HG02852 (cell line): ENCODE results near the gene UBXN1.
"Not testable (repeated sequence)": the region's sequence is repeated elsewhere in the genome, so short reads cannot be mapped to it uniquely, and the experiment has no call there.

Experiments
- ATAC-seq: cut with Tn5 transposase; IDR thresholded peaks from one replicate; pipeline ENCODE4 v1.9.1; 2021; ENCODE audit warnings: mild to moderate bottlenecking, moderate library complexity; ENCODE audit not compliant: unreplicated experiment

Gene UBXN1

GRCh38 chr11:62673196-62673525 is 5.7 kb downstream of the UBXN1 start:
- no peak for ATAC-seq

GRCh38 chr11:62671608-62672389 is 7.1 kb downstream of the UBXN1 start, which contains the start of the genes LBHD1 and UQCC3:
Gene LBHD1, minus strand, starts transcription at chr11:62672267. Its CDS starts 2,236 bp downstream, at chr11:62670031.
Gene UQCC3, plus strand, starts transcription at chr11:62671673. Its CDS starts 73 bp downstream, at chr11:62671746.
- ATAC-seq = peak; percentile 63

GRCh38 chr11:62671236-62671607 is 7.7 kb downstream of the UBXN1 start:
- no peak for ATAC-seq

DNA sequence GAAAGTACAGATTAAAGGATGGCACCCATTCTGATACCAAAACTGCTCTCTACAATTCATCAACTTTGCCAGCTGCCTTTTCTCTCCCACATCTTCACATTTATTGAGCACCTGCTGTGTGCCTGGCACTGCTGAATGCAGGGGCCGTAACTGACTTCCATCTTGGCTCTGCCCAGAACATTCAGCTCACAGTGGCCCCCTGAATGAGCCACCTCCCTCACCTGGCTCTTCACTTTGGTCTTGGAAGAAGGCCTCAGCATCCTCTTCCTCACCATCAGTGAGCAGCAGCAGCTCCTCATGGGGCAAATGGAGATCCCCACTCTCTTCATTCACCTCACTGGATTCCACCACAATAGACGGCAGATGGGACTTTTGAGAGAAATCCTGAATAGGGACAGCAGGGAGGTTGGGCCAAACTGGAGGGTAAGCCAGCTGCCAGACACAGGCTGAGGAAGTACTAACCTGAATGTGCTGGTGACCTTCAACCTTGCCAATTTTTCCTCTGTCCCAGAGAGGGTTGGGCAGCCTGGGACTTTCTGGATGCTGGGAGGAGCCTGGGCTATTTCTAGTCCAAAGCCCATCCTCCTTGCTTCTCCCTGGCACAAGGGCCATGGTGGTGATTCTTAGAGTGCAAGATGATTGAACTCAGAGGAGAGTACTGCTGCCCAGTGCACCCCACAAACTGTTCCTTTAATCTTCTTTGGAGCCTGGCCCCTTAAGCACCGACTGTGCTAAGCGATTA is 9.3 kb downstream of the UBXN1 start:
- ATAC-seq = no peak

DNA sequence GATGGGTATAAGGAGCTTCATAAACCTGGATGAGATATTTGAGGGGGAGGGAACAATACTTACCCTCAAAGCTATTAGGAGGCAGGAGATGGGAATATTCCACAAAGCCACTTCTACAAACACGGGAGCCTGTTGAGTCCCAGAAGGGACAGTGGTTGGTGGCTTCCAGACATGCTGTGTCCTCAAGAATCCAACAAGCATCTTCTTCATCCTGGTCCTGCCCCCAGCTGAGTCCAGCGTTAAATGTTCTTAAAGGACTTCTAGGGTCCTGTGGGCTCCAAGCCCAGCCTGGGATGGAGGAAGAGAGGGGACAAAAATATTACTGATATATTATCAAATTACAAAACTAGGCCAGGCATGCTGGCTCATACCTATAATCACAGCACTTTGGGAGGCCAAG is 11.4 kb downstream of the UBXN1 start:
- ATAC-seq = no peak

DNA sequence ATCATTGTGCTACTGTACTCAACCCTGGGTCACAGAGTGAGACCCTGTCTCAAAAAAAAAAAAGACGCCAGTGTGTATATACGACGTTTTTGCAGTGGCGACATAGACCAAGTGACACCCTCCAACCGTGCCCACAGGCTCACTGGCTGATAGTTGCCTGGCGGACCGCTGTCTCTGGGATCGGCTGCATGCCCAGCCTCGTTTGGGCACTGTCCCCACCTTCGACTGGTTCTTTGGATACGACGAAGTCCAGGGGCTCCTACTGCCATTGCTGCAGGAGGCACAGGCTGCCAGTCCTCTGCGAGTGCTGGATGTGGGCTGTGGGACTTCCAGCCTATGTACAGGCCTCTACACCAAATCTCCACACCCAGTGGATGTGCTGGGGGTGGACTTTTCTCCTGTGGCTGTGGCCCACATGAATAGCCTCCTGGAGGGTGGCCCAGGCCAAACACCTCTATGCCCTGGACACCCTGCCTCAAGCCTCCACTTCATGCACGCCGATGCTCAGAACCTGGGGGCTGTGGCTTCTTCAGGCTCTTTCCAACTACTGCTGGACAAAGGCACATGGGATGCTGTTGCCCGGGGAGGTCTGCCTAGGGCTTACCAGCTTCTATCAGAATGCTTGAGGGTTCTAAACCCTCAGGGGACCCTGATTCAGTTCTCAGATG is 12.5 kb downstream of the UBXN1 start:
- no peak for ATAC-seq

DNA sequence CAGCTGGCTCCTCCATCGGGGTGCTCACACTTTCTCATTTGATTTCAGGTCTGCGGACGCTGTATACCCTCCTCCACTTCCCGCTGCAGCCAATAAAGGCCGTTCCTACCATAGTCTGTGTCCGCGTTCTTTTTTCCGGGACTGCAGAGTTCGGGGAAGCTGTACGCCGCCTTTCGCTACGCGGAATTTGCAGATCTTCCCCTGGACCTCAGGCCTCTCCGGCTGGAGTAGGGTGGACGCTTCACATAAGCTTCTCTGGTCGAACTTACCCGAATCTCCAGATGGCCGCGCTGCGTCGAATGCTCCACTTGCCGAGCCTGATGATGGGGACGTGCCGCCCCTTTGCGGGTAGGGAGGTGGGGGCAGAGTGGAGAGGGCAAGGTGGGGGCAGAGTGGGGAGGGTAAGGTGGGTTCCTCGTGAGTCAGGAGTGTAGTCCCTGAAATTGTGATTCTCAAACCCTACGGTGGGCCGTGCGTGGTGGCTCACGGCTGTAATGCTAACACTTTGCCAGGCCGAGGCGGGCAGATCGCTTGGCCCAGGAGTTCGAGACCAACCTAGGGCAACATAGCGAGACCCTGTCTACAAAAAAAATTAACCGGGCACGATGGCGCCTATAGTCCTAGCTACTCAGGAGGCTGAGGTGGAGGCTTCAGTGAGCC is 13.1 kb downstream of the UBXN1 start:
- ATAC-seq = peak; percentile 11

- peak; percentile 85 for ATAC-seq
These were observed 13.7 kb downstream of the UBXN1 start, which contains the start of the genes C11orf98 and CSKMT for GRCh38 chr11:62665075-62665598. Gene C11orf98, minus strand, starts transcription at chr11:62665210. Its CDS starts 41 bp downstream, at chr11:62665169. Gene CSKMT, plus strand, starts transcription at chr11:62665312. Its CDS starts 568 bp downstream, at chr11:62665880.

DNA sequence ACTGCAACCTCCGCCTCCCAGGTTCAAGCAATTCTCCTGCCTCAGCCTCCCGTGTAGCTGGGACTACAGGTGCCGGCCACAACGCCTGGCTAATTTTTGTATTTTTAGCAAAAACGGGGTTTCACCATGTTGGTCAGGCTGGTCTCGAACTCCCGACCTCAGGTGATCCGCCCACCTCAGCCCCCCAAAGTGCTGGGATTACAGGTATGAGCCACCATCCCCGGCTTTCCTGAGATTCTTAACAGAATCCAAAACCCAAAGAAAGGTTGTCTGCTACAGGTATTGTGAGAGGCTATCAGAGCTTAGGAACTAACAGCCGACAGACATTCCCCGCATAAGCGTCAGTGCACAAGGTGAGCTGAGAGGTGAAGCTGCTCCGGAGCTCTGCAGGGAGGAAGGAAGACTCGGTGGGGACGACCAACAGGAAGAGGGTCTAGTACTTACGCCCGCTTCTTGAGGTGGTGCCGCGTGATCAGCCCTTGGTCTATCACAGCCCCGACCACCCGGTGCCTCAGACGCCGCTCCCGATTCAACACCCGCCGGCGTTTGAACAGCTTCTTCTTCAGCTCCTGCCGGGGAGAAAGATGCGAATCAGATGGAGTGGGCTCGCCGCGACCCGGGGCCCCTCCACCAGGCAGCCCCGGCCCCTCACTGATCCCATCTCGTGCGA is 14.3 kb downstream of the UBXN1 start:
- ATAC-seq = peak; percentile 29

DNA sequence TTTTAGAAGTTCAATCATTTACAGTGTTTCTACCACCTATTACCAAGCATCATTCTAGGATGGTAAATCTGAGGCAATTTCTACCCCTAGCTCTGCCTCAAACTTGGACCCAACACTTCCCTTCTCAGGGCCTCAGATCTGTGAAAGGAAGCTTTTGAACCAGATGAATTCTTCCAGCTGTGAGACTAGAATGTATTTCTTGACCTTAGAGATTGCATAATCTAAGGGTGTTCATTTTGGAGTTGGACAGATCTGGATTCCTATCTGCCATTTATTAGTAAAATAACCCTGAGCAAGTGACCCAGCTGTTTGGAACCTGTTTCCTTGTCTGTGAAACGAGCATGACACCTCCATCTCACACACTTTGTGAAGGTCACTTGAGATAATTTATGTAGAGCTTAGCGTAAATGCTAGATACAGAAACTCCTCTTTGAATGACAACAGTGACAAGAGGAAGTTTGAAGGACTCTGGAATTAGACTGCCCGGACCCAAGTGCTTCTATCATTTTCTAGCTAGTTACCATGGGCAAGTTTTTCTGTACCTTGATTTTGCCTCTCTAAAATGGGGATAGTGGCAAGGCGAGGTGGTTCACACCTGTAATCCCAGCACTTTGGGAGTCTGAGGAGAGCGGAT is 22.0 kb downstream of the UBXN1 start:
- ATAC-seq = no peak

DNA sequence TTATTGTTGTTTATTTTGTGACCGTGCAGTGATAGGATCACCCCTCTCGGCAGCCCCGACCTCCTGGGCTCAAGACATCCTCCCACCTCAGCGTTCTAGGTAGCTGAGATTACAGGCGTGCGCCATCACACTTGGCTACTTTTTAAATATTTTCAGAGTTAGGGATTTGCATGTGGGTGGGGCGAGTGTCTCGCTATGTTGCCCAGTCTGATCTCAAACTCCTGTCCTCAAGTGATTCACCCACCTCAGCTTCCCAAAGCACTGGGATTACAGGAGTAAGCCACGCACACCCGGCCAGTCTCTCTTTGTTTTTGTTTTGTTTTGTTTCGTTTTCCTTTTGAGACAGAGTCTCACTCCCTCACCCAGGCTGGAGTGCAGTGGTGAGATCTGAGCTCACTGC is 24.6 kb downstream of the UBXN1 start:
- no peak for ATAC-seq

GRCh38 chr11:62652161-62653006 is 26.5 kb downstream of the UBXN1 start:
- ATAC-seq = no peak

- ATAC-seq = not testable (repeated sequence)
These were observed 28.6 kb downstream of the UBXN1 start for GRCh38 chr11:62650283-62650682.

- ATAC-seq = no peak
These were observed 29.4 kb downstream of the UBXN1 start for GRCh38 chr11:62649486-62649885.

DNA sequence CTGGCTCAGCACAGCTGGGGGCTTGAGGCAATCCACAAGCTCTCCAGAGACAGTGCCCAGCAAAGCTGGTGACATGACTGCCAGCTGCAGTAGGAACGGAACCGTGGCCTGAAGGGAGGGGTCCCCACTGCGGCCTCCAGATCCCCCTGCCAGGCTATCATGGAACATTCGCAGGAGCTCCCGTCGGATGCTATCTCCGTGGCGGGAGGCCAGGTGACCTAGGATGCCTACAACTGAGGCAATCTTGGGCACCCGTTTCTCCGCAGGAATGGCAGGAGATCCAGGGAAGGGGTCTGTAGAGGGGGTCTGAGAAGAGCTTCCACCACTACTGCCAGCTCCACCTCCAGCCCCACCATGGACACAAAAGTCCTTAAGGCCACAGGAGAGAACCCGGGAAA is 29.9 kb downstream of the UBXN1 start:
- no peak for ATAC-seq

DNA sequence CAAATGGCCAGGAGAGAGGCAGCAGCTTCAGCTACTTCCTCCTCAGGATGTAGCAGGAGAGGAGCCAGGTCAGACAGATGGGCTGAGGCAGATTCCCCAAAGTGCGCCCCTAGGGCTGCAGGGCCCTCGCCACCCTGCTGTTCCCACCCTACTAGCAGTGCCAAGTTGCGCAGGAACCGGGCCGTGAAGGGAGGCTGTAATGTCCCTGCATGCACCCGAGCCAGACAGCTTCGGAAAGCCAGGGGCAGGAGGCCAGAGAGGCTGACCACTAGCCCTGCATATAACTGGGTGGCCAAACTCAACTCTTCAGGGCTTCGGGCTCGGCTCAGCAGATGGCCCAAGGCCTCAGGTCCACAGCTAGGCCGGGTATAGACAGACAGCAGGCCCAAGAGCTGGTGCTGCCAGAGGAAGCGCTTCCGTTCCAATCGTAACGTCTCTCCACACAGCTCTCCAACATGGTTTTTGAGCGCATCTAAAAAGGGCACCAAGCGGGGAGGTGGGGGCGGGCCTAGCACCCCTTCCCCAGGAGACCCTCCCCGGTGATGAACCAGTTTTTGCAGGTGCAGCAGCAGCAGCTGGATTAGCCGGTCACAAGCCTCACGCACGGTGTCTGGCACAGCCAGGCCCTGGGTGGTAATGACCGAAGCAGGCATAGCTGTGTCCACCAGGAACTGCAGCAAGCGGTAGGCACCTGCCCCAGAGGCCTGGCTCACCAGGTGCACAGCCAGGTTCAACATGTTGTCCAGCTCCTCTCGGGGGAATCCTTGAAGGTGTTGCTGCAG is 30.5 kb downstream of the UBXN1 start:
- no peak for ATAC-seq

DNA sequence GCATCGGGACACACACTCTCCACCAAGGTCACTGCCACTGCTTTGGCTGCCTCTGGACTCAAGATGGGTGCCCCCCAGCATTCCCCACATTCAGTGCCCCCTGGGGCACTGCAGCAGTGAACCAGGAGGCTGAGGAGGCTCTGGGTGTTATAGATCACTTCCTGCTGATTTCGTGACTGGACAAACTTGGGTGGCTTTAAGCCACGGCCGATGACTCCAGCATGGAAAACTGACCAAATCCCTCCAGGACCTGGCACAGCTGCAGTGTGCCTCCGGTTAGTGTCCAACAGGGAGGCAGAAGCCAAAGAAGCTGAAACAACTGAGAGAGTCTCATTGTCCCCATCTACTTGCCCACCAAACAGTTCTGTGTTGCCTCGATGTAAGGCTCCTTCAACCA is 31.3 kb downstream of the UBXN1 start:
- no peak for ATAC-seq
